Neural progenitor cell (in vitro differentiated cells): ENCODE measurements around the gene SMAD7. TPM values are rescaled to one million over a fixed set of nuclear protein-coding genes. Genes with fewer than 3 reads are reported as not detected.

Source experiments
- DNase-seq: peaks from one replicate; pipeline ENCODE4 v3.0.0-alpha.2; 2016; ENCODE audit warnings: low spot score
- H2AFZ ChIP-seq: fragments of 200-600 bp; sonication (generic); replicated peaks from 2 replicates; pipeline ENCODE4 v1.6.1; 2016; ENCODE audit warnings: antibody characterized with exemption
- H3F3A ChIP-seq: fragments of 200-600 bp; sonication (generic); 2 replicates; pipeline ENCODE4 v1.6.1; 2016; ENCODE audit warnings: antibody characterized with exemption, low read depth
- H3K27ac ChIP-seq: fragments of 200-600 bp; sonication (generic); 2 replicates; pipeline ENCODE4 v1.5.1; 2016; ENCODE audit warnings: mild to moderate bottlenecking
- H3K27me3 ChIP-seq: fragments of 200-600 bp; sonication (generic); 2 replicates; pipeline ENCODE4 v1.6.1; 2016; ENCODE audit warnings: mild to moderate bottlenecking, moderate library complexity
- H3K36me3 ChIP-seq: fragments of 200-600 bp; sonication (generic); 2 replicates; pipeline ENCODE4 v1.5.1; 2016
- H3K4me1 ChIP-seq: fragments of 200-600 bp; sonication (generic); 2 replicates; pipeline ENCODE4 v1.6.1; 2016; ENCODE audit warnings: mixed run types
- H3K4me2 ChIP-seq: fragments of 200-600 bp; sonication (generic); 2 replicates; pipeline ENCODE4 v1.6.1; 2016
- H3K4me3 ChIP-seq: fragments of 200-600 bp; sonication (generic); 2 replicates; pipeline ENCODE4 v1.5.1; 2016
- H3K79me2 ChIP-seq: fragments of 200-600 bp; sonication (generic); 2 replicates; pipeline ENCODE4 v1.6.1; 2016; ENCODE audit warnings: low read depth
- H3K9ac ChIP-seq: fragments of 200-600 bp; sonication (generic); 2 replicates; pipeline ENCODE4 v1.6.1; 2016
- H3K9me3 ChIP-seq: fragments of 200-600 bp; sonication (generic); 2 replicates; pipeline ENCODE4 v1.5.1; 2016; ENCODE audit warnings: low read depth
- H4K20me1 ChIP-seq: fragments of 200-600 bp; sonication (generic); 2 replicates; pipeline ENCODE4 v1.6.1; 2016; ENCODE audit warnings: low read depth
- H3K27ac Mint-ChIP-seq: 3 replicates; pipeline ENCODE4 v1.8.0; 2021; ENCODE audit warnings: mixed read lengths
- H3K27me3 Mint-ChIP-seq: 2 replicates; pipeline ENCODE4 v1.8.0; 2022; ENCODE audit warnings: low read depth, mild to moderate bottlenecking, inconsistent platforms, moderate library complexity, mixed read lengths; ENCODE audit not compliant: insufficient read depth
- H3K36me3 Mint-ChIP-seq: 3 replicates; pipeline ENCODE4 v1.8.0; 2021; ENCODE audit warnings: mixed read lengths
- H3K4me1 Mint-ChIP-seq: 3 replicates; pipeline ENCODE4 v1.8.0; 2021; ENCODE audit warnings: mixed read lengths
- H3K4me3 Mint-ChIP-seq: 3 replicates; pipeline ENCODE4 v1.8.0; 2021; ENCODE audit warnings: mild to moderate bottlenecking, moderate library complexity, mixed read lengths
- H3K9me3 Mint-ChIP-seq: 3 replicates; pipeline ENCODE4 v1.8.0; 2020; ENCODE audit warnings: mixed read lengths
- CTCF ChIP-seq: fragments of 200-600 bp; sonication (generic); IDR thresholded peaks from 2 replicates; pipeline ENCODE4 v1.5.1; 2017; ENCODE audit warnings: antibody characterized with exemption, mild to moderate bottlenecking
- EZH2 ChIP-seq: fragments of 200-600 bp; sonication (generic); IDR thresholded peaks from 2 replicates; pipeline ENCODE4 v1.6.1; 2017; ENCODE audit warnings: antibody characterized with exemption, mild to moderate bottlenecking, moderate library complexity
- EZH2phosphoT487 ChIP-seq: fragments of 200-600 bp; sonication (generic); IDR thresholded peaks from 2 replicates; pipeline ENCODE4 v1.6.1; 2017; ENCODE audit warnings: antibody characterized with exemption
- total RNA-seq: library from RNA; depleted of rRNA; stranded (reverse); fragments of >200 nt; gene quantifications from 2 replicates; pipeline ENCODE4 v1.2.3, GENCODE V29; 2015; ENCODE audit warnings: low replicate concordance

The SMAD7 gene
- total RNA-seq, 1 donor from 2014 or later = 1.1 TPM

GRCh38 chr18:48985161-48985560 is 34.4 kb upstream of the SMAD7 start:
- no peak for TF ChIP-seq EZH2phosphoT487
- no peak for TF ChIP-seq EZH2
- no peak for TF ChIP-seq CTCF
- no peak for DNase-seq
- Mint-ChIP-seq H3K4me1 (peaks cover 30% of the 10 kb centered on the region), H3K27me3 (peaks cover 8% of the 10 kb centered on the region), H3K9me3 (no peaks in the 10 kb centered on the region), H3K36me3 (no peaks in the 10 kb centered on the region), H3K4me3 (no peak overlapping the region), H3K27ac (peak overlapping the region; percentile 36)
- no peaks in the 10 kb centered on the region for H3K4me1 ChIP-seq
- no peak overlapping the region for H3K27ac ChIP-seq
- H3K9ac ChIP-seq = no peak overlapping the region
- H2AFZ ChIP-seq = no peak overlapping the region
- H3K4me2 ChIP-seq = no peak overlapping the region
- no peaks in the 10 kb centered on the region for H4K20me1 ChIP-seq
- no peaks in the 10 kb centered on the region for H3F3A ChIP-seq
- H3K79me2 ChIP-seq = no peaks in the 10 kb centered on the region
- no peaks in the 10 kb centered on the region for H3K36me3 ChIP-seq
- no peaks in the 10 kb centered on the region for H3K9me3 ChIP-seq
- H3K27me3 ChIP-seq = no peaks in the 10 kb centered on the region
- no peak overlapping the region for H3K4me3 ChIP-seq

GRCh38 chr18:48983793-48984437 is 33.1 kb upstream of the SMAD7 start:
- H3K36me3 ChIP-seq = no peaks in the 10 kb centered on the region
- no peaks in the 10 kb centered on the region for H3K36me3 Mint-ChIP-seq

GRCh38 chr18:48982266-48982665 is 31.5 kb upstream of the SMAD7 start:
- peaks cover 8% of the 10 kb centered on the region for H3K27me3 Mint-ChIP-seq
- TF ChIP-seq EZH2 (no peak), CTCF (no peak), EZH2phosphoT487 (no peak)
- H3K4me1 Mint-ChIP-seq = peaks cover 25% of the 10 kb centered on the region
- Histone ChIP-seq H3K27me3 (peaks cover 12% of the 10 kb centered on the region), H3K9me3 (no peaks in the 10 kb centered on the region), H3K79me2 (no peaks in the 10 kb centered on the region), H3F3A (no peaks in the 10 kb centered on the region), H4K20me1 (no peaks in the 10 kb centered on the region), H3K9ac (no peak overlapping the region), H3K4me3 (no peak overlapping the region), H3K4me2 (no peak overlapping the region), H3K36me3 (no peaks in the 10 kb centered on the region), H2AFZ (no peak overlapping the region), H3K4me1 (no peaks in the 10 kb centered on the region), H3K27ac (no peak overlapping the region)
- no peak overlapping the region for H3K27ac Mint-ChIP-seq
- H3K36me3 Mint-ChIP-seq = no peaks in the 10 kb centered on the region
- DNase-seq = no peak
- no peak overlapping the region for H3K4me3 Mint-ChIP-seq
- no peaks in the 10 kb centered on the region for H3K9me3 Mint-ChIP-seq

More at GRCh38 chr18:48983793-48984437, 33.1 kb upstream of the SMAD7 start:
- Histone ChIP-seq H4K20me1 (no peaks in the 10 kb centered on the region), H3K4me3 (no peak overlapping the region), H2AFZ (no peak overlapping the region), H3K79me2 (no peaks in the 10 kb centered on the region), H3K4me1 (no peaks in the 10 kb centered on the region), H3F3A (no peaks in the 10 kb centered on the region), H3K27ac (no peak overlapping the region), H3K9me3 (no peaks in the 10 kb centered on the region), H3K9ac (no peak overlapping the region), H3K27me3 (no peaks in the 10 kb centered on the region), H3K4me2 (no peak overlapping the region)
- Mint-ChIP-seq H3K4me1 (peaks cover 32% of the 10 kb centered on the region), H3K9me3 (no peaks in the 10 kb centered on the region), H3K27ac (no peak overlapping the region), H3K27me3 (peaks cover 5% of the 10 kb centered on the region), H3K4me3 (no peak overlapping the region)
- TF ChIP-seq EZH2 (no peak), EZH2phosphoT487 (no peak), CTCF (no peak)
- no peak for DNase-seq
